CD4-positive, alpha-beta T cell treated with Interferon alpha-2 for 1 hour (primary cell): Measurements from ENCODE around the gene GFER.

Experiments used
- DNase-seq, 2 donors: peaks; one replicate each; pipeline ENCODE4 v3.0.0-alpha.2; 2020 to 2022

The GFER gene

DNA sequence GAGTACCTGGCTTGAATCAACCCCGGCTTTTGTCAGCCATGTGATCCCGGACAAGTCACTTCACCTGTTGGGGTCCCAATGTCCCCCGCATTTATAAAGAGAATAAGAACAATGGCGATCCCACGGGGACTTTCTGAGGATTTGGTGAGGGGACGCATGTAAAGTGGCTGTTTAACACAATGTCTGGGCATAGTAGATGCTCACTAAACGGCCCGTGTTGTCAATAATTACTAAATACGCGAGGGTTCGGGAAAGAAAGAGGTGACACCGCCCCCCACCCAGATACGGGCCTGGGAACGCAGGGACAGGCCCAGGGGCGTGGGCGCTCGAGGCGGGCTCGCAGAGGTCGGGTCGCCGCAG is 7.6 kb downstream of the GFER start:
- no peak for DNase-seq

DNA sequence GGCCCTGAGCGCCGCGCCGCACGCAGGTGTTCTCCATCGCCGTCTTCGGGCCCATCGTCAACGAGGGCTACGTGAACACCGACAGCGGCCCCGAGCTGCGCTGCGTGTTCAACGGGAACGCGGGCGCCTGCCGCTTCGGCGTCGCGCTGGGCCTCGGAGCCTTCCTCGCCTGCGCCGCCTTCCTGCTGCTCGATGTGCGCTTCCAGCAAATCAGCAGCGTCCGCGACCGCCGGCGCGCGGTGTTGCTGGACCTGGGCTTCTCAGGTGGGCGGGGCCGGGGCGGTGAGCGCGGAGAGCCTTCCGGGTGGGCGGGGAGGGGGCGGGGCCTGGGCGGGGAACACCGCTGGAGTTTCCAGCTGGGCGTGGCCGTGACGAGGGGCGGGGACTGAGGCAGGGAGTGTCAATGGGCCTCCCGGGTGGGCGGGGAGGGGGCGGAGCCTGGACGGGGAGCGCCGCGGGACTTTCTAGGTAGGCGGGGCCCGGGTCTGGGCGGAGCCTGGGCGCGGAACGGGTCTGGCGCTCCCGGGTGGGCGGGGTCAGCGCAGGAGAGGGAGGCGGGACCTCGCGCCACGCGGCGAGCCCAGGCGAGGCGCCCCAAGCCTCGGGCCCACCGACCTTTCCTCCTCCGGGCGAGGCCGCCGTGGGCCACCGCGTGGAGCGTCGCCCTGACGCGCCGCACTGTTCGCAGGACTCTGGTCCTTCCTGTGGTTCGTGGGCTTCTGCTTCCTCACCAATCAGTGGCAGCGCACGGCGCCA is 8.1 kb downstream of the GFER start:
- DNase-seq = peak; percentile 97 to 99

DNA sequence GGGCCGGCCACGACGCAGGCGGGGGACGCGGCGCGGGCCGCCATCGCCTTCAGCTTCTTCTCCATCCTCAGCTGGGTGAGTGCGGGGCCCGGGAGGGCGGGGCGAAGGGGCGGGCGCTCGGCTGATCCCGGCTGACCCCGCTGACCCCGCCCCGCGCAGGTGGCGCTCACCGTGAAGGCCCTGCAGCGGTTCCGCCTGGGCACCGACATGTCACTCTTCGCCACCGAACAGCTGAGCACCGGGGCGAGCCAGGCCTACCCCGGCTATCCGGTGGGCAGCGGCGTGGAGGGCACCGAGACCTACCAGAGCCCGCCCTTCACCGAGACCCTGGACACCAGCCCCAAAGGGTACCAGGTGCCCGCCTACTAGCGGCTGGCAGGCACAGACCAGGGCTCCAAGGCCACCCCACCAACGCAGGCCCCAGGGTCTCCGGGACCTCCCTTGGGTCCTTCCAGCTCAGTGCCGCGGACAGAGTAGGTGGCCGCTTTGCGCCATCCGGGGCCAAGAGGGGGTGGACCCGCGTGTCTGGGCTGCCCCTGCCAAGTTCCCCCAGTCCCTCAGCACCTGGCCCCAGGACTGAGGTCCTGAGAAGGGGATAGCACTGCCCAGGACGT is 8.8 kb downstream of the GFER start:
- no peak for DNase-seq

DNA sequence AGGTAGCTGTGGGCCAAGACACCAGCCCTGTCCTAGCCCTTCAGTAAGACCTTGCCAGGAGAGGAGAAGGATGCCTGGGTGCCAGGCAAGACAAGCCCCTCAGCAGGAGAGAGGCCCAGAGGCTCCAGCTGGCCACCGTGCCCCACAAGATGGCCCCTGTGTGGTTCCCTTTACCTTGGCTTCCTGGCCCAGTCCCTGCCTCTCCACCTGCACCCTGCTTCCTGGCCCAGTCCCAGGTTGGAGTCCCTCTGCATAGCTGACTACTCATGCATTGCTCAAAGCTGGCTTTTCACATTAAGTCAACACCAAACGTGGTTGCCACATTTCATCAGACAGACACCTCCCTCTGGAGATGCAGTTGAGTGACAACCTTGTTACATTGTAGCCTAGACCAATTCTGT is 9.7 kb downstream of the GFER start:
- DNase-seq = no peak

DNA sequence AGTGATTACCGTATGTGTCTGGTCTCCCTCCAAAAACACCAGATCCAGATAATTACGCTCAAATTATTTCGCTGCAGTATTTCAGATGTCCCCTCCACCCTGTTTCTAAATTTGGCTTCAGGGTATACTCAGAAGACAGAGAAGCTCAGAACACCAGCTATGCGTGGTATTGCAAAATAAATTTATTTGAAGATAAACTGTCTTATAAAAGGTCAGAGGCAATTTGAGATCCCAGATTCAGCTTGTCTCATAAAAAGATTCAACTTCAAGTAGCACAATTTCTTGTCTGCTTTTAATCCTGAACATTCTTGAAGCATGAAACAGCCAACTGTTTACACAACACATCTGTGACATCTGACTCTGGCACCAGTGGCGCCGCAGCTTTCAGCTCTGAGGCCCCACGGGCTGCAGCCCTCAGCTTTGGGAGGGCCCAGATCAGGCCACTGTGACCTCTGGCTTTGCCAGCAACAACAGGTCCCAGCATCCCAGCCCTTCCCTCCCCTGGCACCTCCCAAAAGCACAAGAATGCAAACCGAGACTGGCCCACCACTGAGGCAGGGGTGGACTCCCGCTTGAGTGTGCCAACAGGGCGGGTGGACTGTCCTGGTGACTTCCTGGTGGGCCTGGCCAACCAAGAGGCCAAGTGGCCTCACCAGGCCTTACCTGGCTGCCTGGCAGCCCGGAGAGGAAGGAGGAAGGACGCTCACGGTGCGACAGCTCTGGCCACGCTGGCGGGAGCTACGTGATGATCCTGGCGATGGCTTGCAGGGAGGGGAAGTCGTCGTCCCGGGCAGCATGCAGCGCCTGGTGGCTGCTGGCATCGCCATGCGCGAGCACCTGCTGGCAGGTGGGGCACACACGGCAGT is 13.7 kb downstream of the GFER start:
- DNase-seq = no peak

DNA sequence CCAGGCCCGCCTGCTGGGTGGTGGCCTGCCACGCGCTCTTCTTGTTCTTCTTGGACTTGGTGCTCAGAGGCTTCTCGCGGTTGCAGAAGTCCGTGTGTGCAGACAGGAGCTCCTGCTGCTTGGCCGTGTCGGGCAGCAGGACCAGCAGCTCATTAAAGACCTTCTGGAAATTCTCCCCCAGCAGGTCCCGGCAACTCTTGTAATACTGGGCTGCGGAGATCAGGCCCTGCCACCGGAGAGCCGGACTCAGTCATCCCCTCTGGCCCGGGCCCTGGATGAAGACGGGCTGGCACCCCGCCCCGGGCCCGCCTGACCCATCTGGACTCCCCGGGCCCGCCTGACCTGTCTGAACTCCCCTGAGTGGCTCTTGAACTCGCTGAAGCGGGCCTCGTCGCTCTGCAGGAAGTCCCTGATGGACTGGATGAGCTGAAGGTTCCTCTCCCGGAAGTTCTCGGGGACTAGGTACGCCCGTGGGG is 14.4 kb downstream of the GFER start:
- no peak for DNase-seq

DNA sequence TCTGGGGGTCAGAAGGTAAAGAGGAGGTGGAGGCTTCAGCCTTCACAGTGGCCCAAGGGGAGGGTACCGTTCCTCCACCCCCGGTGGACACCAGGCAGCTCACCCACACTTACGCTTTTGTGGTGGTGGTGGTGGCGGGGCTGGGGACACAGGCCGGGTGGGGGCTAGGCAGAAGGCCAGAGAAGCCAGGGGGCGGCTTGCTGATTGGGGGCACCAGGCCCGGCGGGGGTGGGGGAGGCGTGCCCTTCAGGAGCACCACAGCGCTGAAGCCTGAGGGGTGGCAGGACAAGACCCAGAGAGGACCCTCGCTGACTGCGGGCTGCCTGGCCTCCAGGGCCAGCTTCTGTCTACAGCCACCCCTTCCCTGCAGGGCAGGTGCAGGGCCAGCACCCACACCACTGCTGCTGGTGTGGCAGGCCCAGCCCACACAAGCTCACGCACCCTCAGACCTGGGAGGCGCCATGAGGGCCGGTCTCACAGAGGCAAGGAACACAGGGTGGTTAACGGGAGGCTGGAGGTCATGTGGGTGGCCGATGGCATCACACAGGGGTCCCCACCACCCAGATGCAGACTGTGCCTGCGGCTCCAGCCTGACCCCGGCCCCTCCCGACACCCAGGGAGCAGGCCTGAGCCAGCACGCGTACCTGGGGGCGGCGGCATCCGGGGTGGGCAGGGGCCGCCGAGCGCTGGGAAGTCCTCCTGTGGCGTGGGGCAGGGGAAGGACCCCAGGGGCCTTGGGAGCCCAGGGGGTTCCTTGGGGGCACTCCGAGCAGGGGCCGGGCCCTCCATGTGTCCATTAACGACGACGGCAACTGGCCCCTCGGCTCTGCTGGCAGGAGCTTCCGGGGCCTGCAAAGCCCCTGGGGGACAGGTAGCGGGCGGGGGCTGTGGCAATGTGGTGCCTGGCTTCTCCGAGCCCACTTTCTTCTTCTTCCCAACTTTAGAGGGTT is 15.1 kb downstream of the GFER start:
- no peak for DNase-seq

DNA sequence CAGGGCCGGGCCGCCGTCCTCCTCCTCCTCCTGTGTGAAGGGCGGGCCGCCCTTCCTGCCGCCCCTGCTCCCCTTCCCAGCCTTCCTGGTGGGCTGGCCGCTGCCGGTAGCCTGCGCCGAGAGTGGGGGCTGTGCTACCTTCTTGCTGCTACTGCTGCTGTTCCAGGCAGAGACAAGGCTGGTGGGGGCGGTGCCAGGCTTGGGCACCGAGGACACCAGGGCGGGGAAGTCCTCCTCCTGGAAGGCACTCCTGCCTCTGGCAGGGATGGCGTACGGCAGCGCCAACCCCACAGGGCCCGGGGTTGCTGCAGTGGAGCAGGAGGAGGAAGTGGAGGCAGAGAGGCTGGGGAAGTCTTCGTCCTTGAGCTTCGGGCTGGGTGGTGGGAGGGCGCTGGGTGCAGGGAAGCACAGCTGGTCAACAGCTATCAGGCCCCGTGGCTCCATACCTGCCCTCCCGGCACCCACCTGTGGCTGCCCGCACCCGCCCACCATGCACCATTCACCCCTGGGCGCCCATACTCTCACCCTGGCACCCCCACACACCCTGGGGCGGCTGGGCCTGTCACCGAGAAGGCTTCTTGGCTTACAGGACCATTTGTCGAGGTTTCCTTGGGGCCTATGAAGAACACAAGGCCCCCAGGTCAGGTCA is 16.0 kb downstream of the GFER start:
- DNase-seq = no peak

DNA sequence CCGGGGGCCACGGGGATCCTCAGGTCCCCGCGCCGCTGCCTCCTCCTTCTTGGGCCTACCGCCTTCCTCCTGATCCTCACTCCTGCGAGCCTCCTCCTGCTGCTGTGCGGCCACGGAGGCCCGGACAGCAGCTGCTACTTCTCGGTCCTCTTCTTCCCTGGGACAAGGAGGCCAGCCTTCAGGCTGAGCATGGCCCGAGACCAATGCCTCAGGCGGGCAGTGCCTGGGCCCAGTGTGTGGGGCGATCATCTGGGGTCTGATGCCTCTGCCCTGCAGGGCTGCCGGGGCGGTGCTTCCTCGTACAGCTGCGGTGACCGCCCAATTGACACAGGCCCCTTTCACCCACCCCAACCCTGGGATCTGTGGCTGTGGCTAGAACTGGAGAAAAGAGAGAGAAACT is 17.0 kb downstream of the GFER start:
- DNase-seq = no peak

DNA sequence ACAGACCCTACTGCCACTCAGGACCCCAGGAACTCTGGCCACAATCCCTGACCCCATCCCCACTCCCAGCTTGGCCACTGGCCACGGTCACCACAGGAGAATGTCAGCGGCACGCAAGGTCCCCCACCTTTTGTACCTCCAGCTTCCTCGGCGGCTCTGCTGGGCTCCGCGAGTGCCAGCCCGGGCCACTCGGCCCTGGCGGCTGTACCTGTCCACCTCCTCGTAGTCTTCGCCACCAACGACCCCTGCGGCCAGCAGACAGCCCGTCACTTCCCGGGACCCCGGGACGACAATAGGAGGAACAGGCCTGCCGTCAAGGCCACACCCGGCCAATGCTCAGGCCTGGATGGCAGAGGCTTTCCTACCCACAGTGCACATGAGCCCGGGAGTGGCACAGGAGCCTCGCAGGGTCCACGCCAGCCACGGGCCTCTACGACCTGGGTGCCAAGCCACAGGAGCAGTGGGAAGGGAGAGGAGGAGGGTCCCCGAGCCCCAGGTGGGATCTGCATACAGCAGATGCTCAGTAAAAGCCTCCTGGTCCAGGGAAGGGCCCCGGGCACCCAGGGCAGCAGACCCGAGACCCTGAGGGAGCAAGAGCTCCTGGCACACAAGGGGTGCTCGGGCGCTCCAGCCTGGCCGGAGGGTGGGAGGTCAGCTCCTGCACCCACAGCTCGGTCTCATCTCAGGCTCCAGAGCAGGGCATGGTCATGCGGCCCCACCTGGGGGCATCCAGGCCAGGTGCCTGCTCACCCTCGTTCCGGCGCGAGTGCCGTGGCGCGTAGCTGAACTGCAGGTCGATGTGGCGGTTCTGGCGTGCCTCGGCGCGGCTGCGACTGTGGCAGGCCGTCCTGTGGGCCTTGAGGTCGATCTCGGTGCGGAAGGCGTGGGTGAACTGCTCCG is 17.7 kb downstream of the GFER start:
- no peak for DNase-seq

DNA sequence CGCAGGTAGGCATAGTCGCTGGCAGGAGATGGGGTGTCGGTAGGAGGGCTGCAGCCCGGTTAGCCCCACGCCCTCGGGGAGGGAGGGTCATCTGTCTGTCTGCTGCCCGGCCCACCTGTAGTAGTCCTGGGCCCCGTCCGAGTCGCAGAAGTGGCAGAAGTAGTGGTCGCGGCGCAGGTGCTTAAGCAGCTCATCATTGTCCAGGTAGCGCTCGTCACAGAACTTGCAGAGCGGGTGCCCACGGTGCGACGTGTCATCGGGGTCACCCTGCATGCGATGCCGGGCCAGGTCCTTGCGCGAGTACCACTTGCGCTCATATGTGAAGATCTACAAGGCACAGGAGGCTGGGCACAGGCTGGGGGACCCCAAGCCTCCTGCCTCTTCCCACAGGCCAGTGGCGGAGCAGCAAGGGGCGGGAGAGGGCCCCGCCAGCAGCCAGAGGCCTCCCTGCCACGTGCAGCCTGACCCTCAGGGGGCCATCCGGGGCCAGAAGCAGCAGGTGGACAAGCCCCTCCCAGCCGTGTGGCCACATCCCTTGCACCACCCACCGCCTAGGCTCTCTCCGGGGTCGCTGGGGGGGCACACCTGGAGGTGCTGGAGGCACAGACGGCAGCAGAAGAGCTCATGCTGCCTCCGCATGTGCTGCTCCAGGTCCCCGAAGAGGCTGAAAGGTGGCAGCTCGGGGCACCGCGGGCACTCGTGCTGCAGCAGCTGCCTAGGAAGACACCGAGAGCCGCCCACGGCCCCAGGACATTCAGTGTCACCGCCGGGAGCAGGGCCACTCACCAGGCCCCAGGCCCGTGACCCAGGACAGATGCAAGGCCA is 18.6 kb downstream of the GFER start:
- no peak for DNase-seq

DNA sequence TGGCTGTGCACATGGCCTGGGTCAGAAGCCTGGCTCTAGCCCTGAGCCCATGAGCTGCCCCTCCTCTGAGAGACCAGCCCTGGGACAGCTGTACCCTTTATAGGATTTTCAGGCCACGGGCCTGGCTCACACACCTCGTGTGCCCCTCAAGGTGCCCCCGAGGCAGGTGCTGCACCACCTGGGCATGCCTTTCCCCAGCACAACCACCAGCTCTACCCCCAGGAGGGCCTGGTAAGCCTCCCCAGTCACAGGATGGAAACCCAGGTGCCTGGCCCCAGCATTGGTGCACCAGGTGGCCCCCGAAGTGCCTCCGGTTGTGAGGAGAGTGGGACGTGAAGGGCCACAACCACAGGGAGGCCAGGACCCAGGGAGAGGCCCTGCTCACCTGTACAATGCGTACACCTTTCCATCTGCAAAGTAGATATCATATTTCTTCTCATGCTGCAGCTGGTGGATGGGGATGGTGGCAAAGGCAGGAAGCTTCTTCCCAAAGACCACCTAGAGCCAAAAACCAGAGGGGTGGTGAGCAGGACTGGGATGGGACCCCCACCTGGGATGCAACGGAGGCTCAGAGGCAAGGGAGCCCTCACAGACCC is 19.3 kb downstream of the GFER start:
- no peak for DNase-seq

DNA sequence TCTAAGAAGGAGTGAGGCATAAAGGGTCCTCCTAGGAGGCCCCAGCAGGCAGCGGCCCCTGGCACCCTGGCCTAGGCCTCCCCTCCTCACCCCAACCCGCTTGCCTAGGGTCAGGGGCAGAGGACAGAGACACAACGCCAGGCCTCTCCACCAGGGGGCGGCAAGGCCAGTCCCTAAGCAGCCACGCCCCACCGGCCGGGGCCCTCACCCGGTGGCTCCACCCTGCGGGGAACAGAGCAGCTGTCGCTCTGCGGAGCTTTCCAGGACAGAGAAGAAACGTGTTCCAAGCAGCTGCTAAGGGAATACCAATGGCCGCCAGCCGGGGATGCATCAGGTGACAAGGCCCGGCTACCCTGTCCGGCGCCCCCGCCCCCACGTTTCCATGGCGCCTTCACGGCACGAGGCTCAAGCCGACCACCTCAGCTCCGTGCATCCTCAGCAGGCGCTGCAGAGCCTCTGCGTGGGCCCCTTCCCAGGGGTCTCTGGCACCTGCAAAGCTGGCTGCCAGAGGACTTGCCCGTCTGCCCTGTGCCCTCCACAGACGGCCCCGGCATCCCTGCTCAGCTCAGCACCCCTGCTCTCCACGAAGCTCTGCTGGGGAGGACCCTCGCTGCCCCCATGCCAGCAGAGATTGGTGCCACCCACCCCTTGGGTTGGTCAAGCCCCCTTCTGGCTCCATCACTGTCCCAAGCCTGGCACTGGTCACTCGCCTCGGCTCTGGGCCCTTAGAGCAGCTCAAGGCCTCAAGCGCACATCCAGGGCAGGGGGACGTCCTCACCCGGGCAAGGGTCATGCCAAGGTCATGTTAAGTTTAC is 20.0 kb downstream of the GFER start:
- peak; percentile 84 to 88 for DNase-seq

DNA sequence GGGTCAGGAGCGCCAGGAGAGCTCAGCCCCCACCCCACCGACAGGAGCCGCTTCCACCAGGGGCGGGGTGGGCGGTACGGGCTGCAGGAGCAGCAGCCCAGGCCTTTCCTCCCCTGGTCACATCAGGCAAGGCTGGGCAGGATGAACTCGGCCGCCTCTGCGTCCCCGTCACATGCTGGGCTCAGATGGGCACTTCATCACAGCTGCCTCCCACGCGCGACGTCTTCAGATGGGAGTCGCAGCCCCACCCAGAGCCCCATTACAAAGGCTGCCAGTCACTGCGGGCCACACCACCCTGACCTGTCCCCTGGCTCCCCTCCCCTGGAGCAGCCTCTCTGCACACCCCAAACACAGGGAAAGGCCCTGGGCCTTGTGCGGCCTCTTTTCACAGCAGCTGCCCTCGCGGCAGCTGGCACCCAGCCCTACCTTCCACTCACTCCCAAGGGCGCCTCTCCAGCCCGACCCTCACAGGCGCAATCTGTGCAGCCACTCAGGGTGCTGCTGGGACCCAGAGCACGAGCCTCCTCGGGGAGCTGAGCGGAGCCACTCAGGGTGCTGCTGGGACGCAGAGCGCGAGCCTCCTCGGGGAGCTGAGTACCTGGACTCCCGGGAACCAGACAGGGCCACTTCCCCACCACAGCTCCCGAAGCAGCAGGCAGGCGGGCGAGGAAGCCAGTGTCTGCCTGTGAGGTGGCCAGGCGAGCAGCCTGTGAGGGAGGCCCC is 21.0 kb downstream of the GFER start:
- DNase-seq = no peak

DNA sequence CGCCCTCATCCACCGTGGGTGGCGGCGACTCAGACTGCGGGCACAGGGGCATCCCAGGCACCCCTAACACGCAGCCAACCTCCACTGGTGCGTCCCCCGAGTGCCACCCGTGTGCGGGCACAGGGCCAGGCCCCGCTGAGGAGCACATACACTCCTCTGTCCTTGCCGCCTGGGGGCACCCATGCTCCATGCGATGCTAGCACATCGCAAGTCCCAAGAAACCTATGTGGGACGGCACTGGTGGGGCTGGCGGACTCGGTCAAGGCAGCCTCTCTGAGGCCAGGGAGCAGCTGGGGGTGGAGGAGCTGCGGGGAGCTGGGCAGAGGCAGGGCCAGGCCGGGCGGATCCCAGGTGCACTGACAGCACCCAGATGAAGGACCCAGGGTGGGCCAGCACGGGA is 21.7 kb downstream of the GFER start:
- DNase-seq = no peak

DNA sequence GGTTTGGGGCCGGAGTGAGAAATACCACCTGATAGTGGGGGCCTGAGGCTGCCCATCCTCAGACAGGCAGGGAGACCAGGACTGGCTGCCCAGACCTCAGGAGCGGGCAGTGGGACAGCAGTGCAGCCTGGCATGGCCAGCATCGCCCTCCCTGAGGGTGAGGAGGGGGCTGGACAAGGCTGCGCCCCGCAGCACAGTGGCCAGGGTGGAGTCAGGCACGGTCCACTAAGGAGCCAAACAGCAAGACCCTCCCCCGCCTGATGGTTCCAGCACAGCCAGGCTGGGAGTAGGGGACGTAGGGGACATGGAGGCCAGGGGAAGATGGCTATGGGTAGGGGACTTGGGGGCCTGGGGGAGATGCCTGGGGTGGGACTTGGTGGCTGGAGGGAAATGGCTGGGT is 22.3 kb downstream of the GFER start:
- DNase-seq = no peak

DNA sequence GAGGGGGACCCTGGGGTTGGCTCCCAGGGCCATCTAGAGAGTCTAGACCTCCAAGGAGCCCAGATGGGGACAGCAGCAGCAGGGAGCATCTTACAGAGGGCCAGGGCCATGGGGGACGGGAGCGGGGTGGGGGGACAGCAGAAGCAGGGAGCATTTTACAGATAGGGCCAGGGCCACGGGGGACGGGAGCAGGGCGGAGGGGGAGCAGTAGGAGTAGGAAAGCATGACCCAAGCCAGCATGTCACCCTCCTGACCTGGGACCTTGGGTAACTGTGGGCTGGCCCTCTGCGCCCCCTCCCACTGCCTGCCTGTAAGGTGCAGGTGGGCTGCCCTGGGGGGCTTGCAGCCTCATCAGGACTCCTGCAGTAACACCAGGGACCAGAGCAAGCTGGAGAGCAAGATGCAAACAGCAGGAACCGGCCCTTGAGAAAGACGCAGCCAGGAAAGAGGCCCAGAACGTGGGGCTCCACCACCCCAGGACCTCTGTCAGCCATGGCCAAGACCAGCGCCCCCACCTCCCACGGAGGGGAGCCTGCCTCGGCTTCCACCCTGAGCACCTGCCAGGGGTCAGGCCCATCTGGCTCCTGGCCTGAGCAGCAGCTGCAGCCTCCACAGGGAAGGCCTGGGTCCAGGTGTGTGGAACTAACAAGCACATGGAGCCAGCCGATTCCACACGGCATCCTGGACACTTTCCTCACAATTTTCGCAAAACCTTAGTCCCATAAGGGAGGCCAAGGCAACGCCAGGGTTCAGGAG is 23.3 kb downstream of the GFER start:
- DNase-seq = no peak
